CD4-positive, alpha-beta memory T cell (primary cell): Measurements from ENCODE around the gene USP24. TPM values are rescaled to one million over a fixed set of nuclear protein-coding genes. Genes with fewer than 3 reads are reported as not detected.
A peak's percentile ranks its signal among the peaks of the same experiment; 100 is the strongest.

ENCODE experiments used
- CTCF ChIA-PET: fragments of 350-600 bp; sonication (Branson Sonifier 250); formaldehyde crosslinking; loops from one replicate; lab custom pipeline; 2021; ENCODE audit warnings: inconsistent platforms; ENCODE audit not compliant: partially characterized antibody; lab: Charles Lee
- POLR2A ChIA-PET: fragments of 350-600 bp; sonication (Branson Sonifier 250); formaldehyde crosslinking; loops from one replicate; lab custom pipeline; 2021; ENCODE audit not compliant: partially characterized antibody; lab: Charles Lee
- DNase-seq, 5 donors: peaks; one replicate each; pipeline versions ENCODE4 v3.0.0 to v3.0.0-alpha.2; 2020 to 2022; ENCODE audit warnings: mixed read lengths in 1 of 5
- H3K27ac ChIP-seq: one replicate; pipeline ENCODE4 v1.7.0; 2013; ENCODE audit warnings: low read depth, low read length
- H3K27me3 ChIP-seq: 2 replicates; pipeline ENCODE4 v1.7.0; 2013; ENCODE audit warnings: mild to moderate bottlenecking, low read length, moderate library complexity; ENCODE audit not compliant: insufficient read depth
- H3K36me3 ChIP-seq: 2 replicates; pipeline ENCODE4 v1.7.0; 2013; ENCODE audit warnings: mild to moderate bottlenecking, low read length, moderate library complexity; ENCODE audit not compliant: insufficient read depth
- H3K4me1 ChIP-seq: 2 replicates; pipeline ENCODE4 v1.7.0; 2013; ENCODE audit warnings: mild to moderate bottlenecking, low read length, moderate library complexity; ENCODE audit not compliant: insufficient read depth
- H3K4me3 ChIP-seq, 2 donors: one replicate each; pipeline ENCODE4 v1.7.0; 2013; ENCODE audit warnings: low read length in 2 of 2, mild to moderate bottlenecking in 1 of 2
- H3K9me3 ChIP-seq, 2 donors: one replicate each; pipeline ENCODE4 v1.7.0; 2013; ENCODE audit warnings: low read length in 2 of 2, control low read depth in 1 of 2; ENCODE audit not compliant: control insufficient read depth in 1 of 2
- H3K27ac Mint-ChIP-seq, 7 donors: one replicate each; pipeline ENCODE4 v1.8.0; 2020 to 2021; ENCODE audit warnings: mixed read lengths in 7 of 7, mild to moderate bottlenecking in 6 of 7, inconsistent platforms in 3 of 7, moderate library complexity in 3 of 7
- H3K27me3 Mint-ChIP-seq, 2 donors: one replicate each; pipeline ENCODE4 v1.8.0; 2020 to 2021; ENCODE audit warnings: mixed read lengths in 2 of 2
- H3K36me3 Mint-ChIP-seq, 2 donors: one replicate each; pipeline ENCODE4 v1.8.0; 2020 to 2021; ENCODE audit warnings: mixed read lengths in 2 of 2, inconsistent platforms in 1 of 2, mild to moderate bottlenecking in 1 of 2
- H3K4me1 Mint-ChIP-seq, 4 donors: one replicate each; pipeline ENCODE4 v1.8.0; 2020 to 2021; ENCODE audit warnings: mixed read lengths in 4 of 4, mild to moderate bottlenecking in 1 of 4
- H3K4me3 Mint-ChIP-seq, 8 donors: one replicate each; pipeline ENCODE4 v1.8.0; 2020 to 2021; ENCODE audit warnings: mixed read lengths in 8 of 8, mild to moderate bottlenecking in 7 of 8, moderate library complexity in 6 of 8, inconsistent platforms in 3 of 8
- H3K9me3 Mint-ChIP-seq, 8 donors: one replicate each; pipeline ENCODE4 v1.8.0; 2020 to 2021; ENCODE audit warnings: mixed read lengths in 8 of 8, mild to moderate bottlenecking in 5 of 8, inconsistent platforms in 3 of 8, moderate library complexity in 1 of 8
- intact Hi-C: fragments of 100-400 bp; cut with micrococcal nuclease; formaldehyde crosslinking; loops from one replicate; pipeline ENCODE4 v1.15.1; 2023
- polyA plus RNA-seq, 2 donors: library from polyadenylated mRNA; unstranded; fragments of 300-500 nt; fragmentation: Illumina TruSeq; gene quantifications; one replicate each; pipeline ENCODE4 v1.2.3, GENCODE V29; 2021
- total RNA-seq, 2 experiments: library from RNA; stranded (reverse); gene quantifications; one replicate each; pipeline ENCODE4 v1.2.3, GENCODE V29; 2021

The USP24 gene
- total and polyA plus RNA-seq, 4 experiments from 2014 or later, result 1.6 to 74.2 (median 42.1) TPM

- Histone ChIP-seq H3K27me3 (no peaks in the 10 kb centered on the region), H3K36me3 (peaks cover 65% of the 10 kb centered on the region), H3K4me1 (no peaks in the 10 kb centered on the region), H3K27ac (no peak overlapping the region), H3K4me3 (no peak overlapping the region), H3K9me3 (no peaks in the 10 kb centered on the region)
- intact Hi-C loops, result no loop called here
- H3K9me3 Mint-ChIP-seq, result no peaks in the 10 kb centered on the region
- no peak for DNase-seq
- H3K27me3 Mint-ChIP-seq, result no peaks in the 10 kb centered on the region
- H3K27ac Mint-ChIP-seq, result no peak overlapping the region
- peaks cover 0 to 4% (median under 1%) of the 10 kb centered on the region in 4 donors for H3K4me1 Mint-ChIP-seq
- H3K36me3 Mint-ChIP-seq, result peaks cover 36 to 55% of the 10 kb centered on the region in 2 donors
- H3K4me3 Mint-ChIP-seq, result no peak overlapping the region
- ChIA-PET CTCF (interaction anchor here (1.2 to 13.5 kb wide), 2 partner anchors 8 to 145 kb away, joined by 3 to 180 read pairs; no protein-coding TSS in a partner anchor), POLR2A (no interaction called here)
Observed at GRCh38 chr1:55134152-55134808, 80.9 kb downstream of the USP24 start.

DNA sequence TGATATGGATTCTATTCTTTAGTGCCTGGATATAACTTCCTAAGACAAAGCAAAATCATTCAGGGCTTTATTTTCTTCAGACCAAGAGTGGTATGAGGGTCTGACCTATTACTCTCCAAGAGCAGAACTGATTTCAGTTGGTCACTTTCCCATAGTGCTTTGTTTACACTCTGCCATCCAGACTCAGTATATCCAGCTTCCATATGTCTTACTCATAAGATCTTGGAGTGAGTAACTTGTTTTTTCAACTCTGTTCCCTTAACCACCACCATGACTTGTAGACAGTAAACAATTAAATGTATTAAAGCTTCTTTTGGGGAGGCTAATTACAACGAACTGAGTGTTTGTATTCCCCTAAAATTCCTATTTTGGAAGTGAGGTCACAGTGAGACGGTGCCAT lies 83.4 kb downstream of the USP24 start:
- Mint-ChIP-seq H3K4me3 (no peak overlapping the region), H3K27me3 (no peaks in the 10 kb centered on the region), H3K27ac (peak overlapping the region in 2 of 7 donors; percentile 15 to 28), H3K9me3 (no peaks in the 10 kb centered on the region), H3K4me1 (peaks cover 9 to 11% (median 10%) of the 10 kb centered on the region in 4 donors), H3K36me3 (peaks cover 52 to 66% of the 10 kb centered on the region in 2 donors)
- ChIA-PET POLR2A (no interaction called here), CTCF (interaction anchor here (13.5 kb wide), 1 partner anchor 148 kb away, joined by 180 read pairs; no protein-coding TSS in a partner anchor)
- Histone ChIP-seq H3K27ac (no peak overlapping the region), H3K27me3 (no peaks in the 10 kb centered on the region), H3K9me3 (no peaks in the 10 kb centered on the region), H3K36me3 (peaks cover 58% of the 10 kb centered on the region), H3K4me3 (no peak overlapping the region), H3K4me1 (peaks cover 5% of the 10 kb centered on the region)
- no peak for DNase-seq
- intact Hi-C loops, result no loop called here

DNA sequence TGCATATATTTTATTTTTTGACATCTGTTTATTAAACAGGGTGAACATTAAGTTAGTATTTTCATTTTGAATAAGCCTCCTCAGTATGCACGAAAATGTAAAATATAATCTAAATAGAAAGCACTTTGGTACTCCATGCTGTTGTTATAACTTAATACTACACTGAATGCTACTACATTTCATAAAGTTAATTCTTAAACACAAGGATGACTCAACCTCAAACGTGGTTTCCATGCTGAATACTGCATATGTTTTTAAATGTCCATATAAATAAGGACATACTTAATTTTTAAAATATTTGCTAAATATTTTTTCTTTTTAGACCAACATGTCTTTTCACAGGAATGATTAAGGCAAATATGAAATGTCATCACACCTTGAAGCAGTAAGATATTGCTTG lies 83.9 kb downstream of the USP24 start:
- Mint-ChIP-seq H3K4me1 (peaks cover 9 to 11% (median 10%) of the 10 kb centered on the region in 4 donors), H3K36me3 (peaks cover 58 to 72% of the 10 kb centered on the region in 2 donors), H3K9me3 (no peaks in the 10 kb centered on the region), H3K4me3 (no peak overlapping the region), H3K27me3 (no peaks in the 10 kb centered on the region), H3K27ac (no peak overlapping the region)
- Histone ChIP-seq H3K4me3 (no peak overlapping the region), H3K27ac (no peak overlapping the region), H3K27me3 (no peaks in the 10 kb centered on the region), H3K4me1 (peaks cover 5% of the 10 kb centered on the region), H3K36me3 (peaks cover 52% of the 10 kb centered on the region), H3K9me3 (no peaks in the 10 kb centered on the region)
- ChIA-PET POLR2A (no interaction called here), CTCF (interaction anchor here (13.5 kb wide), 1 partner anchor 148 kb away, joined by 180 read pairs; no protein-coding TSS in a partner anchor)
- intact Hi-C loops, result no loop called here
- no peak for DNase-seq

GRCh38 chr1:55129194-55129728 lies 85.9 kb downstream of the USP24 start:
- Mint-ChIP-seq H3K27me3 (no peaks in the 10 kb centered on the region), H3K36me3 (peaks cover 68 to 84% of the 10 kb centered on the region in 2 donors), H3K4me1 (peaks cover 8 to 11% (median 10%) of the 10 kb centered on the region in 4 donors), H3K27ac (peak overlapping the region in 4 of 7 donors; percentile 7 to 41 (median 24)), H3K9me3 (no peaks in the 10 kb centered on the region), H3K4me3 (no peak overlapping the region)
- Histone ChIP-seq H3K36me3 (peaks cover 54% of the 10 kb centered on the region), H3K27ac (no peak overlapping the region), H3K4me3 (no peak overlapping the region), H3K27me3 (no peaks in the 10 kb centered on the region), H3K9me3 (no peaks in the 10 kb centered on the region), H3K4me1 (peaks cover 5% of the 10 kb centered on the region)
- intact Hi-C loops, result no loop called here
- DNase-seq, result no peak
- CTCF ChIA-PET, result no interaction called here
- POLR2A ChIA-PET, result interaction anchor here (1.3 kb wide), 1 partner anchor 10 kb away, joined by 3 read pairs; no protein-coding TSS in a partner anchor

DNA sequence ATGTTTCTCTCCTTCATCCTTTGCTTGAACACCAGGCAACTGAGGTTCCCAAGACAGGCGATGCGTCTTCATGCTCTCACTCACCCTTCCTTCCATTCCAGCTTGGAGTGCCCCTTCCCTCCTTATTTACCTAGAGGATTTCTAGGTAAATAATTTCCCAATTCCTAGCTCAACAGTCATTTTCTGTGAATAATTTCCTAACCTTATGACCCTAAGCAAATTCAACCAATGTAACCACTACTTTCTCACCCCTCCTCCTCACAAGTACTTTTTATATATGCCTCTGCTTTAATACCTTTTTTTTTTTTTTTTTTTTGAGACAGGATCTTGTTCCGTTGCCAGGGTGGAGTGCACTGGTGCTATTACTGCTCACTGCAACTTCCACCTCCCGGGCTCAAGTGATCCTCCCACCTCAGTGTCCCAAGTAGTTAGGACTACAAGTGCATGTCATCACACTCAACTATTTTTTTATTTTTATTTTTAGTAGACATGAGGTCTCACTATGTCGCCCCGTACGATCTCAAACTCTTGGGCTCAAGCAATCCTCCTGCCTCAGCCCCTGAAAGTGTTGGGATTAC lies 86.7 kb downstream of the USP24 start:
- no peak overlapping the region for H3K27ac ChIP-seq
- CTCF ChIA-PET, result interaction anchor here (1.8 kb wide), 1 partner anchor 11 kb away, joined by 4 read pairs; no protein-coding TSS in a partner anchor

DNA sequence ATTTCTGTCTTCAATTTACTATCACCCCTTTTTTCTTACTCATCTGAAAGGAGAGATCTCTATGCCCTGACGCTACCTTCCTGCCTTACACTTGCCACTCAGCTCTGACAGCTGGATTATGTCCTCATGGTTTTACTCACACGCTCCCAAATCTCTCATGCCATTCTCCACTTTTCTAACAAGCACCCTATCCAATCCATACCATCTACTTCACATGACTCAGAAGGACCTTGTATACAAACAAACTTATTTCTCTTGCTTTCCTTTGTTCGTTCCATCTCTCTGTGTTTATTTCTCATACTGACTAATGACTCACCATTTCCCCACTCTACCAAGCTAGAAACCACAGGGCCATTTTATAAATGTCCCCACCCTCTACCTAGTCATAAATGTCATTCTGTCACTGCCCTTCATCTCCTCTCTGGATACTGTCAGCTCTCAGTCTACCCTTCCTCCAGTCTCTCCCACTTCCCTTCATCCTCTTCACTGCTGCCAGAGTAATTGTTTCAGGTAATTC lies 87.3 kb downstream of the USP24 start:
- H3K4me3 ChIP-seq, result no peak overlapping the region
- no peak overlapping the region for H3K27ac ChIP-seq
- intact Hi-C loops, result no loop called here
- Mint-ChIP-seq H3K4me3 (peak overlapping the region in 3 of 8 donors; percentile 5 to 32 (median 11)), H3K27ac (peak overlapping the region; percentile 11 to 93 (median 55)), H3K4me1 (peaks cover 8 to 11% (median 10%) of the 10 kb centered on the region in 4 donors), H3K36me3 (peaks cover 66 to 86% of the 10 kb centered on the region in 2 donors), H3K9me3 (no peaks in the 10 kb centered on the region), H3K27me3 (no peaks in the 10 kb centered on the region)
- H3K4me1 ChIP-seq, result peaks cover 5% of the 10 kb centered on the region
- H3K9me3 ChIP-seq, result no peaks in the 10 kb centered on the region
- H3K27me3 ChIP-seq, result no peaks in the 10 kb centered on the region
- POLR2A ChIA-PET, result no interaction called here
- CTCF ChIA-PET, result interaction anchor here (1.8 kb wide), 1 partner anchor 11 kb away, joined by 4 read pairs; no protein-coding TSS in a partner anchor
- H3K36me3 ChIP-seq, result peaks cover 60% of the 10 kb centered on the region
- no peak for DNase-seq

More for the DNA sequence above, 86.7 kb downstream of the USP24 start:
- Mint-ChIP-seq H3K4me1 (peaks cover 8 to 11% (median 10%) of the 10 kb centered on the region in 4 donors), H3K27me3 (no peaks in the 10 kb centered on the region), H3K36me3 (peaks cover 61 to 84% of the 10 kb centered on the region in 2 donors), H3K9me3 (no peaks in the 10 kb centered on the region), H3K4me3 (peak overlapping the region in 3 of 8 donors; percentile 5 to 32 (median 11)), H3K27ac (peak overlapping the region in 6 of 7 donors; percentile 7 to 93 (median 54))
- no peaks in the 10 kb centered on the region for H3K27me3 ChIP-seq
- H3K9me3 ChIP-seq, result no peaks in the 10 kb centered on the region
- peaks cover 54% of the 10 kb centered on the region for H3K36me3 ChIP-seq
- H3K4me3 ChIP-seq, result no peak overlapping the region
- H3K4me1 ChIP-seq, result peaks cover 5% of the 10 kb centered on the region
- DNase-seq, result no peak
- intact Hi-C loops, result no loop called here
- POLR2A ChIA-PET, result interaction anchor here (1.3 kb wide), 1 partner anchor 10 kb away, joined by 3 read pairs; no protein-coding TSS in a partner anchor

DNA sequence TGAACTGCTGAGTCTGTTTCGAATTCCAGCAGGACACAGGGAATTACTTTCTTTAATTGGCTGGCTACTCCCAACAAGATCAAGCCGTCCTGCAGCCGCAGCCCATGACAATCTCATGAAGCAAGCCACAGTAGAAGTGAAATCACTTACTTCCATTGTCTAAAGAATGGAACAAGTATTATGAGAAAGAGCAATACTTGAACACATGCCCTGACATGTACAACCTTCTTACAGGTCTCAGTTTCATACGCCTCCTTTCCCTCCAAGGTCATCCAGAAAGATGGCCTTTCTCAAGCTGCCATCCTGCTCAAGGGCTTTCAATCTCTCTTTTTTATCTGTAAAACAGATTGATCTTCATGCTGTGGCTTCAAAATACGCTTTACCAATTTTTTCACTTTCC lies 90.7 kb downstream of the USP24 start:
- no peaks in the 10 kb centered on the region for H3K9me3 Mint-ChIP-seq
- intact Hi-C loops, result no loop called here
- H3K27me3 ChIP-seq, result no peaks in the 10 kb centered on the region
- no peak for DNase-seq
- peak overlapping the region in 3 of 7 donors; percentile 1 to 36 (median 4) for H3K27ac Mint-ChIP-seq
- no peak overlapping the region for H3K27ac ChIP-seq
- no peak overlapping the region for H3K4me3 Mint-ChIP-seq
- peaks cover 11 to 16% (median 12%) of the 10 kb centered on the region in 4 donors for H3K4me1 Mint-ChIP-seq
- no peaks in the 10 kb centered on the region for H3K27me3 Mint-ChIP-seq
- H3K4me1 ChIP-seq, result peaks cover 5% of the 10 kb centered on the region
- H3K9me3 ChIP-seq, result no peaks in the 10 kb centered on the region
- H3K36me3 Mint-ChIP-seq, result peaks cover 74 to 89% of the 10 kb centered on the region in 2 donors
- H3K4me3 ChIP-seq, result no peak overlapping the region
- ChIA-PET CTCF (no interaction called here), POLR2A (no interaction called here)
- peaks cover 69% of the 10 kb centered on the region for H3K36me3 ChIP-seq
